HepG2 (cell line): Measurements from ENCODE around the gene RPL6. TPM values are rescaled to one million over a fixed set of nuclear protein-coding genes. Genes with fewer than 3 reads are reported as not detected.

Experiments used
- ARNTL ChIP-seq: sonication (generic); formaldehyde crosslinking; IDR thresholded peaks from 2 replicates; pipeline ENCODE4 v1.4.0; 2020; ENCODE audit warnings: mild to moderate bottlenecking, missing genetic modification reagents
- ATF7 ChIP-seq, 2 experiments: fragments of 450-650 bp in 1 of 2; sonication (generic) in 1 of 2; formaldehyde crosslinking in 1 of 2; IDR thresholded peaks; 2 replicates each; pipeline versions ENCODE4 v1.4.0 to v1.6.1; 2016 to 2020; ENCODE audit warnings: antibody characterized with exemption in 1 of 2, mild to moderate bottlenecking in 1 of 2, missing genetic modification reagents in 1 of 2
- GMEB2 ChIP-seq: IDR thresholded peaks from 2 replicates; pipeline ENCODE4 v1.6.1; 2016; ENCODE audit warnings: missing biosample characterization, missing genetic modification reagents, low read depth
- HNF1B ChIP-seq: sonication (generic); formaldehyde crosslinking; IDR thresholded peaks from 2 replicates; pipeline ENCODE4 v1.5.1; 2020; ENCODE audit warnings: mild to moderate bottlenecking, moderate library complexity, missing genetic modification reagents
- JUND ChIP-seq: sonication (generic); formaldehyde crosslinking; IDR thresholded peaks from 2 replicates; pipeline ENCODE4 v1.8.0; 2022; ENCODE audit warnings: mild to moderate bottlenecking, missing genetic modification reagents
- MAFF ChIP-seq: IDR thresholded peaks from 2 replicates; pipeline ENCODE4 v1.6.1; 2011; ENCODE audit warnings: low read depth, low read length, improper control_type of control experiment
- MTF1 ChIP-seq: sonication (generic); formaldehyde crosslinking; IDR thresholded peaks from 2 replicates; pipeline ENCODE4 v1.5.0; 2020; ENCODE audit warnings: missing genetic modification reagents
- NFE2L2 ChIP-seq: fragments of 150-350 bp; IDR thresholded peaks from 2 replicates; pipeline ENCODE4 v1.6.1; 2014; ENCODE audit warnings: low read length
- PPARG ChIP-seq: conservative IDR thresholded peaks from 2 replicates; pipeline ENCODE4 v1.6.1; 2016; ENCODE audit warnings: missing biosample characterization, missing genetic modification reagents
- REPIN1 ChIP-seq: sonication (generic); formaldehyde crosslinking; IDR thresholded peaks from 2 replicates; pipeline ENCODE4 v1.8.0; 2022; ENCODE audit warnings: missing genetic modification reagents, low read depth, mild to moderate bottlenecking, borderline replicate concordance
- SALL1 ChIP-seq: sonication (generic); formaldehyde crosslinking; IDR thresholded peaks from 2 replicates; pipeline ENCODE4 v1.8.0; 2022; ENCODE audit warnings: mild to moderate bottlenecking, missing genetic modification reagents
- ZSCAN25 ChIP-seq: sonication (generic); formaldehyde crosslinking; IDR thresholded peaks from 2 replicates; pipeline ENCODE4 v1.8.0; 2022; ENCODE audit warnings: mild to moderate bottlenecking, missing genetic modification reagents
- polyA plus RNA-seq, 8 experiments: library from polyadenylated mRNA; depleted of rRNA in 3 of 8; stranded (reverse) in 7 of 8; unstranded in 1 of 8; fragments of >200 nt; fragmentation: Illumina TruSeq in 4 of 8; extraction: Trizol in 4 of 8; gene quantifications; 2 replicates each; pipeline versions ENCODE4 v1.2.1 to v1.2.3, GENCODE V29; 2011 to 2016; ENCODE audit warnings: low read depth in 4 of 8, missing spikeins in 1 of 8, mixed read lengths in 1 of 8; ENCODE audit not compliant: insufficient read depth in 1 of 8
- total RNA-seq, 5 experiments: library from RNA; depleted of rRNA; stranded (reverse); fragments of >200 nt; fragmentation: Illumina TruSeq; extraction: Trizol; gene quantifications; 2 replicates each; pipeline ENCODE4 v1.2.3, GENCODE V29; 2016; ENCODE audit warnings: low read depth in 1 of 5
- TF ChIP-seq, protein P1 (sequence below): IDR thresholded peaks from 2 replicates; pipeline ENCODE4 v1.6.1; 2012; ENCODE audit warnings: inconsistent platforms
- TF ChIP-seq, protein P2 (sequence below): sonication (generic); formaldehyde crosslinking; IDR thresholded peaks from 2 replicates; pipeline ENCODE4 v1.5.1; 2020; ENCODE audit warnings: missing genetic modification reagents, mild to moderate bottlenecking, borderline replicate concordance
- TF ChIP-seq, protein P3 (sequence below): sonication (generic); formaldehyde crosslinking; IDR thresholded peaks from 2 replicates; pipeline ENCODE4 v1.4.0; 2020; ENCODE audit warnings: missing genetic modification reagents
- TF ChIP-seq, protein P4 (sequence below): sonication (generic); formaldehyde crosslinking; IDR thresholded peaks from 2 replicates; pipeline ENCODE4 v1.9.0; 2022; ENCODE audit warnings: missing genetic modification reagents, mild to moderate bottlenecking, borderline replicate concordance
- TF ChIP-seq, protein P5 (sequence below): sonication (generic); formaldehyde crosslinking; IDR thresholded peaks from 2 replicates; pipeline ENCODE4 v1.4.0; 2020; ENCODE audit warnings: missing genetic modification reagents

Gene RPL6
- total and polyA plus RNA-seq, 2 of the 13 experiments (the other 11 are each of a cell fraction or from before 2014, with no cell fraction given), result 1,551 to 1,719 TPM

DNA sequence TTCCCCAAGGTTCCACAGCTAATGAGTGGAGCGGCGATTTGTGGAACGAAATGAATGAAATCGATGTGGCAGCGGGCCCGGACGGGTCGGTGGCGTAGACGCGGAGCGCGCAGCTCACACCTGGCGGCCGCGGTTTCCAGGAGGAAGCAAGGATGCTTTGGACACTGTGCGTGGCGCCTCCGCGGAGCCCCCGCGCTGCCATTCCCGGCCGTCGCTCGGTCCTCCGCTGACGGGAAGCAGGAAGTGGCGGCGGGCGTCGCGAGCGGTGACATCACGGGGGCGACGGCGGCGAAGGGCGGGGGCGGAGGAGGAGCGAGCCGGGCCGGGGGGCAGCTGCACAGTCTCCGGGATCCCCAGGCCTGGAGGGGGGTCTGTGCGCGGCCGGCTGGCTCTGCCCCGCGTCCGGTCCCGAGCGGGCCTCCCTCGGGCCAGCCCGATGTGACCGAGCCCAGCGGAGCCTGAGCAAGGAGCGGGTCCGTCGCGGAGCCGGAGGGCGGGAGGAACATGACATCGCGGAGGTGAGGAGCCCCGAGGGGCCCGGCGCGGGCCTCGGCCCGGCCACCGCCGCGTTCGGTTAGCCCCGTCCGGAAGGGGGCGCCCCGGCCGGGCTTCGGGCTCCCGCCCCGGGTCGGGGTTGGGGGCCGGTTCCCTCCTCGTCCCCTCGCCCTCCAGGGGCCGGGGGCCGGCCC, 9.3 kb upstream of the RPL6 start, which contains the start of gene PTPN11 (continued):
- TF ChIP-seq NFE2L2 (no peak), PPARG (CRISPR knock-in tag) (0 out of 2 replicates have a peak, but pooled peaks have one; percentile 11), HNF1B (CRISPR knock-in tag) (peak; percentile 78), ARNTL (CRISPR knock-in tag) (peak; percentile 77; the same call in 1 of the 2 replicates), ATF7 (IDR thresholded peaks at IDR 0.05) (no peak), ATF7 (CRISPR knock-in tag; IDR thresholded peaks at IDR 0.05) (peak; percentile 79), JUND (CRISPR knock-in tag) (no peak; the same call in 1 of the 2 replicates), GMEB2 (CRISPR knock-in tag) (no peak), MTF1 (CRISPR knock-in tag) (no peak), MAFF (no peak), ZSCAN25 (CRISPR knock-in tag) (no peak), SALL1 (CRISPR knock-in tag) (peak; percentile 86), REPIN1 (CRISPR knock-in tag) (peak; percentile 50; the same call in 1 of the 2 replicates)
- TF ChIP-seq, protein P1, sequence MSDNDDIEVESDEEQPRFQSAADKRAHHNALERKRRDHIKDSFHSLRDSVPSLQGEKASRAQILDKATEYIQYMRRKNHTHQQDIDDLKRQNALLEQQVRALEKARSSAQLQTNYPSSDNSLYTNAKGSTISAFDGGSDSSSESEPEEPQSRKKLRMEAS, result peak; percentile 78
- TF ChIP-seq, protein P2, sequence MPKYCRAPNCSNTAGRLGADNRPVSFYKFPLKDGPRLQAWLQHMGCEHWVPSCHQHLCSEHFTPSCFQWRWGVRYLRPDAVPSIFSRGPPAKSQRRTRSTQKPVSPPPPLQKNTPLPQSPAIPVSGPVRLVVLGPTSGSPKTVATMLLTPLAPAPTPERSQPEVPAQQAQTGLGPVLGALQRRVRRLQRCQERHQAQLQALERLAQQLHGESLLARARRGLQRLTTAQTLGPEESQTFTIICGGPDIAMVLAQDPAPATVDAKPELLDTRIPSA, result no peak
- TF ChIP-seq, protein P3, sequence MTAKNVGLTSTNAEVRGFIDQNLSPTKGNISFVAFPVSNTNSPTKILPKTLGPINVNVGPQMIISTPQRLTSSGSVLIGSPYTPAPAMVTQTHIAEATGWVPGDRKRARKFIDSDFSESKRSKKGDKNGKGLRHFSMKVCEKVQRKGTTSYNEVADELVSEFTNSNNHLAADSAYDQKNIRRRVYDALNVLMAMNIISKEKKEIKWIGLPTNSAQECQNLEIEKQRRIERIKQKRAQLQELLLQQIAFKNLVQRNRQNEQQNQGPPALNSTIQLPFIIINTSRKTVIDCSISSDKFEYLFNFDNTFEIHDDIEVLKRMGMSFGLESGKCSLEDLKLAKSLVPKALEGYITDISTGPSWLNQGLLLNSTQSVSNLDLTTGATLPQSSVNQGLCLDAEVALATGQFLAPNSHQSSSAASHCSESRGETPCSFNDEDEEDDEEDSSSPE (CRISPR knock-in tag), result no peak; the same call in 1 of the 2 replicates
- TF ChIP-seq, protein P4, sequence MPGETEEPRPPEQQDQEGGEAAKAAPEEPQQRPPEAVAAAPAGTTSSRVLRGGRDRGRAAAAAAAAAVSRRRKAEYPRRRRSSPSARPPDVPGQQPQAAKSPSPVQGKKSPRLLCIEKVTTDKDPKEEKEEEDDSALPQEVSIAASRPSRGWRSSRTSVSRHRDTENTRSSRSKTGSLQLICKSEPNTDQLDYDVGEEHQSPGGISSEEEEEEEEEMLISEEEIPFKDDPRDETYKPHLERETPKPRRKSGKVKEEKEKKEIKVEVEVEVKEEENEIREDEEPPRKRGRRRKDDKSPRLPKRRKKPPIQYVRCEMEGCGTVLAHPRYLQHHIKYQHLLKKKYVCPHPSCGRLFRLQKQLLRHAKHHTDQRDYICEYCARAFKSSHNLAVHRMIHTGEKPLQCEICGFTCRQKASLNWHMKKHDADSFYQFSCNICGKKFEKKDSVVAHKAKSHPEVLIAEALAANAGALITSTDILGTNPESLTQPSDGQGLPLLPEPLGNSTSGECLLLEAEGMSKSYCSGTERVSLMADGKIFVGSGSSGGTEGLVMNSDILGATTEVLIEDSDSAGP (CRISPR knock-in tag), result peak; percentile 85; the same call in 1 of the 2 replicates
- TF ChIP-seq, protein P5, sequence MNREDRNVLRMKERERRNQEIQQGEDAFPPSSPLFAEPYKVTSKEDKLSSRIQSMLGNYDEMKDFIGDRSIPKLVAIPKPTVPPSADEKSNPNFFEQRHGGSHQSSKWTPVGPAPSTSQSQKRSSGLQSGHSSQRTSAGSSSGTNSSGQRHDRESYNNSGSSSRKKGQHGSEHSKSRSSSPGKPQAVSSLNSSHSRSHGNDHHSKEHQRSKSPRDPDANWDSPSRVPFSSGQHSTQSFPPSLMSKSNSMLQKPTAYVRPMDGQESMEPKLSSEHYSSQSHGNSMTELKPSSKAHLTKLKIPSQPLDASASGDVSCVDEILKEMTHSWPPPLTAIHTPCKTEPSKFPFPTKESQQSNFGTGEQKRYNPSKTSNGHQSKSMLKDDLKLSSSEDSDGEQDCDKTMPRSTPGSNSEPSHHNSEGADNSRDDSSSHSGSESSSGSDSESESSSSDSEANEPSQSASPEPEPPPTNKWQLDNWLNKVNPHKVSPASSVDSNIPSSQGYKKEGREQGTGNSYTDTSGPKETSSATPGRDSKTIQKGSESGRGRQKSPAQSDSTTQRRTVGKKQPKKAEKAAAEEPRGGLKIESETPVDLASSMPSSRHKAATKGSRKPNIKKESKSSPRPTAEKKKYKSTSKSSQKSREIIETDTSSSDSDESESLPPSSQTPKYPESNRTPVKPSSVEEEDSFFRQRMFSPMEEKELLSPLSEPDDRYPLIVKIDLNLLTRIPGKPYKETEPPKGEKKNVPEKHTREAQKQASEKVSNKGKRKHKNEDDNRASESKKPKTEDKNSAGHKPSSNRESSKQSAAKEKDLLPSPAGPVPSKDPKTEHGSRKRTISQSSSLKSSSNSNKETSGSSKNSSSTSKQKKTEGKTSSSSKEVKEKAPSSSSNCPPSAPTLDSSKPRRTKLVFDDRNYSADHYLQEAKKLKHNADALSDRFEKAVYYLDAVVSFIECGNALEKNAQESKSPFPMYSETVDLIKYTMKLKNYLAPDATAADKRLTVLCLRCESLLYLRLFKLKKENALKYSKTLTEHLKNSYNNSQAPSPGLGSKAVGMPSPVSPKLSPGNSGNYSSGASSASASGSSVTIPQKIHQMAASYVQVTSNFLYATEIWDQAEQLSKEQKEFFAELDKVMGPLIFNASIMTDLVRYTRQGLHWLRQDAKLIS (CRISPR knock-in tag), result no peak
